Stimulated activated naive CD8-positive, alpha-beta T cell treated with anti-CD3 and anti-CD28 coated beads, Interleukin-15, amount 100 ng/mL, for 72 hours (primary cell): ENCODE results near the gene TMX2.
"Not testable (repeated sequence)": the region's sequence is repeated elsewhere in the genome, so short reads cannot be mapped to it uniquely, and the experiment has no call there.

Experiments used
- ATAC-seq: fragments of 150-1000 bp; cut with Tn5 transposase; 2 replicates; pipeline ENCODE4 v1.10.0; 2021; ENCODE audit warnings: mild to moderate bottlenecking, moderate library complexity
- DNase-seq, 2 donors: peaks; one replicate each; pipeline ENCODE4 v3.0.0; 2021 to 2022
- H3K27ac Mint-ChIP-seq, 2 donors: one replicate each; pipeline ENCODE4 v1.8.0; 2022; ENCODE audit warnings: mild to moderate bottlenecking in 2 of 2, mixed read lengths in 2 of 2, moderate library complexity in 2 of 2
- H3K27me3 Mint-ChIP-seq: one replicate; pipeline ENCODE4 v1.8.0; 2022; ENCODE audit warnings: mixed read lengths
- H3K4me1 Mint-ChIP-seq: one replicate; pipeline ENCODE4 v1.8.0; 2022; ENCODE audit warnings: mild to moderate bottlenecking, mixed read lengths
- H3K4me3 Mint-ChIP-seq, 2 donors: one replicate each; pipeline ENCODE4 v1.8.0; 2022; ENCODE audit warnings: mild to moderate bottlenecking in 2 of 2, mixed read lengths in 2 of 2, moderate library complexity in 1 of 2
- H3K9me3 Mint-ChIP-seq, 2 donors: one replicate each; pipeline ENCODE4 v1.8.0; 2022; ENCODE audit warnings: mixed read lengths in 2 of 2

TMX2 gene

GRCh38 chr11:57712256-57713150 is at the start of gene TMX2:
Gene TMX2 (plus strand): TSS chr11:57712593. CDS start chr11:57712619, 26 bp downstream.
- H3K4me1 Mint-ChIP-seq: peaks cover 58% of the 10 kb centered on the region
- H3K9me3 Mint-ChIP-seq: no peaks in the 10 kb centered on the region
- ATAC-seq (peak; percentile 95), DNase-seq (peak; percentile 86 to 93)
- H3K4me3 Mint-ChIP-seq: peak within 1 kb of the TSS; percentile 81 to 93
- peak within 1 kb of the TSS; percentile 94 to 97 for H3K27ac Mint-ChIP-seq
- H3K27me3 Mint-ChIP-seq: no peaks in the 10 kb centered on the region

DNA sequence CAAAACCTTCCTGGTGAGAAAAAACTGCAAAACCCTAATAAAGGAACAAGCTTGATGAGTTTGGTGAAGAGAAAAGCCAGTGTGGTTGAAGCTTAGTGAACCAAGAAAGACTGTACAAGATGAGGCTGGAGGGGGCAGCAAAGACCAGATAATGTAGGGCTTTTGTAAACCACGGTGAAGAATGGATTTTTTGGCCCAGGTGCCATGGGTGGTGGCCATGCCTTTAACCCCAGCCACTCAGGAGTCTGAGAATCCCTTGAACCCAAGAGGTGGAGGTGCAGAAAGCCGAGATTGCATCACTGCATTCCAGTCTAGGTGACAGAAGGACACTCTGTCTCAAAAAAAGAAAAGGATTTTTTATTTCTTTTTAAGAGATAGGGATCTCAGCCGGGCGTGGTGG is 49.5 kb upstream of the TMX2 start:
- DNase-seq (no peak), ATAC-seq (no peak)
- H3K9me3 Mint-ChIP-seq: no peaks in the 10 kb centered on the region
- no peak overlapping the region for H3K27ac Mint-ChIP-seq
- no peak overlapping the region for H3K4me3 Mint-ChIP-seq
- H3K4me1 Mint-ChIP-seq: peaks cover 46% of the 10 kb centered on the region
- no peaks in the 10 kb centered on the region for H3K27me3 Mint-ChIP-seq

- no peak for ATAC-seq
- peaks cover 35% of the 10 kb centered on the region for H3K4me1 Mint-ChIP-seq
- DNase-seq: no peak
- no peaks in the 10 kb centered on the region for H3K27me3 Mint-ChIP-seq
- no peak overlapping the region for H3K4me3 Mint-ChIP-seq
- no peaks in the 10 kb centered on the region for H3K9me3 Mint-ChIP-seq
- H3K27ac Mint-ChIP-seq: no peak overlapping the region
Measured at GRCh38 chr11:57663975-57664374, 48.4 kb upstream of the TMX2 start.

DNA sequence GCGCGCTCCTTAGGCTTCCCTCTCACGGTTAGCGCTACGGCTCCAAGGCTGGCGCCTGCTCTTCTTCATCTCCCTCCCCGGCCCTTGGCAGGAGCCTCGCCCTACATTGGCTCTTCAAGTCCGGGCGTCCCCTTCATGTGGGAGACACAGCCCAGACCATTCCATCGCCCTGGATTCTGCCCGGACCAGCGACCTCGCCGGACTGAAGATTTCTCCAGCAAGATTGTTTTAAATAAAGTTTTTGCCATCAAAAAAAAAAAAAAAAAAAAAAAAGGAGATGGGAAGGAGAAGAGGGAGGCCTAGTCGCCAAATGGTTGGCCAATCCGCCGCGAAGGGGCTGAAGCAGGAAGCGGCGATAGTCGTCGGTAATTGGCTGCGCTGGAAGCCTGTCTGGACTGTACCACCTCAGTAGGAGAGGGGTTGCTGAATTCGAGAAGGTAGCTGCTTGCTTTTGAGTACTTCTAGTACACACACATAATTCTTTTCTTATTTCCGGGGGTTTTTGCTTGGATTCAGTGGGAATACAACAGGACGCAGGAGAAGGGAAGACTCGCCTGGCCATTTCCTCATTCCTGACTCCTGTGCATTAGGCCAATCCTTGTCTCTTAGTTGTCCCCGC is 45.2 kb upstream of the TMX2 start:
- Mint-ChIP-seq H3K9me3 (no peaks in the 10 kb centered on the region), H3K4me1 (peaks cover 43% of the 10 kb centered on the region), H3K27me3 (no peaks in the 10 kb centered on the region), H3K4me3 (peak overlapping the region; percentile 89 to 91), H3K27ac (peak overlapping the region; percentile 99 to 100)
- ATAC-seq (peak; percentile 72), DNase-seq (peak; percentile 91 to 96)

GRCh38 chr11:57667736-57668433 is 44.5 kb upstream of the TMX2 start, which contains the start of gene ZDHHC5:
Gene ZDHHC5 (plus strand): TSS chr11:57668114. CDS start chr11:57673091, 4,977 bp downstream.
- peak; percentile 100 for DNase-seq
- Mint-ChIP-seq H3K9me3 (no peaks in the 10 kb centered on the region), H3K27ac (peak within 1 kb of the TSS; percentile 99 to 100), H3K4me1 (peaks cover 43% of the 10 kb centered on the region), H3K27me3 (no peaks in the 10 kb centered on the region), H3K4me3 (peak within 1 kb of the TSS; percentile 89 to 91)
- peak; percentile 93 for ATAC-seq

GRCh38 chr11:57668434-57668782 is 44.0 kb upstream of the TMX2 start:
- peak; percentile 19 for ATAC-seq
- Mint-ChIP-seq H3K27me3 (no peaks in the 10 kb centered on the region), H3K27ac (peak overlapping the region; percentile 99 to 100), H3K9me3 (no peaks in the 10 kb centered on the region), H3K4me1 (peaks cover 48% of the 10 kb centered on the region), H3K4me3 (peak overlapping the region; percentile 89 to 91)
- no peak for DNase-seq

- no peaks in the 10 kb centered on the region for H3K9me3 Mint-ChIP-seq
- H3K27me3 Mint-ChIP-seq: no peaks in the 10 kb centered on the region
- DNase-seq (no peak), ATAC-seq (no peak)
- H3K4me1 Mint-ChIP-seq: peaks cover 76% of the 10 kb centered on the region
- H3K4me3 Mint-ChIP-seq: peak overlapping the region in 1 of 2 donors; percentile 6
- H3K27ac Mint-ChIP-seq: peak overlapping the region in 1 of 2 donors; percentile 82
Measured at GRCh38 chr11:57674251-57674650, 38.1 kb upstream of the TMX2 start.

GRCh38 chr11:57675176-57675941 is 37.0 kb upstream of the TMX2 start:
- Mint-ChIP-seq H3K9me3 (no peaks in the 10 kb centered on the region), H3K4me3 (peak overlapping the region in 1 of 2 donors; percentile 9), H3K4me1 (peaks cover 76% of the 10 kb centered on the region), H3K27me3 (no peaks in the 10 kb centered on the region), H3K27ac (peak overlapping the region; percentile 27 to 70)
- DNase-seq (no peak), ATAC-seq (no peak)

GRCh38 chr11:57679396-57679795 is 33.0 kb upstream of the TMX2 start:
- H3K4me1 Mint-ChIP-seq: peaks cover 56% of the 10 kb centered on the region

GRCh38 chr11:57680552-57680874 is 31.9 kb upstream of the TMX2 start:
- Mint-ChIP-seq H3K4me1 (peaks cover 47% of the 10 kb centered on the region), H3K9me3 (no peaks in the 10 kb centered on the region), H3K27ac (peak overlapping the region in 1 of 2 donors; percentile 76), H3K27me3 (no peaks in the 10 kb centered on the region), H3K4me3 (peak overlapping the region in 1 of 2 donors; percentile 14)
- DNase-seq (no peak), ATAC-seq (peak; percentile 66)

More at GRCh38 chr11:57679396-57679795, 33.0 kb upstream of the TMX2 start:
- Mint-ChIP-seq H3K27me3 (no peaks in the 10 kb centered on the region), H3K9me3 (no peaks in the 10 kb centered on the region), H3K4me3 (no peak overlapping the region), H3K27ac (no peak overlapping the region)
- ATAC-seq (no peak), DNase-seq (no peak)

DNA sequence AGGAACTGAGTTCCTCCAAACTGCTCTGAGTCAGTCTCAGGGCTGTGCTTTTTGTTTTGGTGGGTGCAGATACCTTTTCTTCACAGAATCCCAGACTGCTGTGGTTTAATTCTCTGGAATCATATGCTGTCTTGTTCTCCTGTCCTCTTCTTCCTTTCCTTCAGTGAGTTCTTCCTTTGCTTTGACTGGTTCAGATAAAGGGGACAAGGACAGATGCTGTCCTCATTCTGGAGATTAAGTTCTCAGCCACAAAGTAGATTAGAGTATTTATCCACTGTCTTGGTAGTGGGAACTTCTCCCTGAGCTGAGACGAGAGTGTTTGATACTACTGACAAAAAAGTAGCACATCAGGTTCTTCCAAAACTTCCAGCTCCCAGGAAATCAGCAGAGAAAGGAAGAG is 31.2 kb upstream of the TMX2 start:
- Mint-ChIP-seq H3K27ac (peak overlapping the region in 1 of 2 donors; percentile 76), H3K4me3 (no peak overlapping the region), H3K27me3 (no peaks in the 10 kb centered on the region), H3K9me3 (no peaks in the 10 kb centered on the region), H3K4me1 (peaks cover 41% of the 10 kb centered on the region)
- no peak for ATAC-seq
- DNase-seq: no peak

GRCh38 chr11:57690474-57690873 is 21.9 kb upstream of the TMX2 start:
- not testable (repeated sequence) for H3K27me3 Mint-ChIP-seq, DNase-seq, ATAC-seq, H3K4me1 Mint-ChIP-seq, H3K4me3 Mint-ChIP-seq, H3K9me3 Mint-ChIP-seq
- peak overlapping the region; percentile 40 to 72 for H3K27ac Mint-ChIP-seq

DNA sequence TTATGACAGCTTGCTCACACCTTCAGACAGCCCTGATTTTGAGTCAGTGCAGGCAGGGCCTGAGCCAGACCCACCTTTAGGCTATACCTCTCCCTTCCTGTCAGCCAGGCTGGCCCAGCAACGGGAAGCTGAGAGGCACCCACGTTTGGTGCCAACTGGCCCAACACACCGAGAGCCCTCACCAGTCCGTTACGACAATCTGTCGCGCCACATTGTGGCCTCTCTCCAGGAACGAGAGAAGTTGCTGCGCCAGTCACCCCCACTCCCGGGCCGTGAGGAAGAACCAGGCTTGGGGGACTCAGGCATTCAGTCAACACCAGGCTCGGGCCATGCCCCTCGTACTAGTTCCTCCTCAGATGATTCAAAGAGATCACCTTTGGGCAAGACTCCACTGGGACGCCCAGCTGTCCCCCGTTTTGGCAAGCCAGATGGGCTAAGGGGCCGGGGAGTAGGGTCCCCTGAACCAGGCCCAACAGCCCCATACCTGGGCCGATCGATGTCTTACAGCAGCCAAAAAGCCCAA is 13.5 kb upstream of the TMX2 start:
- Mint-ChIP-seq H3K4me1 (no peaks in the 10 kb centered on the region), H3K27me3 (no peaks in the 10 kb centered on the region), H3K9me3 (no peaks in the 10 kb centered on the region), H3K4me3 (no peak overlapping the region), H3K27ac (no peak overlapping the region)
- ATAC-seq: peak; percentile 12
- DNase-seq: no peak

- Mint-ChIP-seq H3K27ac (no peak overlapping the region), H3K9me3 (no peaks in the 10 kb centered on the region), H3K4me3 (no peak overlapping the region), H3K4me1 (no peaks in the 10 kb centered on the region), H3K27me3 (no peaks in the 10 kb centered on the region)
- ATAC-seq (no peak), DNase-seq (no peak)
Measured at GRCh38 chr11:57699813-57700212, 12.6 kb upstream of the TMX2 start.

DNA sequence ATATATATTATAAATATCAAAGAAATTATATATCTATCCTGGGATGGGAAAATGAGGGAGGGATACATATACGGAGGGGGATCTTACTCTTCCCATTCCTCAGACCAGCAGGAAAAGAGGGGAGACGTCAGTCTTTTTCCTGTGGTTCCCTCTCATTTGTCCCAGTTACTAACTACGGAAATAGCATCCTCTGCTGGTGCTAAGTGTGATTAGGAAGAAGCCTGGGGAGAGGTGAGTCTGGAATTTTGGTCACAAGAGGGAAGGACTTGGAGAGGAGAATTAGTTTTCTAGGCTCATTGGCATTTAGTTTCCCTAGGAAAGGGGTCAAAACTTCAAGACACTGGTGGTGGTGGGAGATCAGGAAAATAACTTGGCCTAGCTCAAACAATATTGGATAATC is 12.0 kb upstream of the TMX2 start:
- Mint-ChIP-seq H3K9me3 (no peaks in the 10 kb centered on the region), H3K4me3 (no peak overlapping the region), H3K27me3 (no peaks in the 10 kb centered on the region), H3K27ac (peak overlapping the region in 1 of 2 donors; percentile 8), H3K4me1 (no peaks in the 10 kb centered on the region)
- DNase-seq (no peak), ATAC-seq (no peak)
